Left renal pelvis (tissue), 4 donors: ENCODE data around the gene LTBP2. TPM values are rescaled to one million over a fixed set of nuclear protein-coding genes. Genes with fewer than 3 reads are reported as not detected.

Experiments used
- DNase-seq, 4 donors: peaks; one replicate each; pipeline ENCODE4 v3.0.0-alpha.2; 2013; ENCODE audit warnings: low read depth in 4 of 4, low spot score in 3 of 4
- polyA plus RNA-seq, 4 donors: library from polyadenylated mRNA; unstranded; fragments of 120-200 nt; gene quantifications; one replicate each; pipeline ENCODE4 v1.2.1, GENCODE V29; 2013; ENCODE audit not compliant: insufficient read length in 4 of 4

The LTBP2 gene
- polyA plus RNA-seq, 4 donors, result 2.8 to 96.5 (median 7.9) TPM

GRCh38 chr14:74495356-74495755 is 116.7 kb downstream of the LTBP2 start:
- no peak for DNase-seq

- peak; percentile 94 to 97 (median 96) for DNase-seq
These were observed 118.4 kb downstream of the LTBP2 start, which contains the start of gene ISCA2 for GRCh38 chr14:74493343-74494261. ISCA2 (plus strand) TSS chr14:74493765; CDS start chr14:74493775, 10 bp downstream.

DNA sequence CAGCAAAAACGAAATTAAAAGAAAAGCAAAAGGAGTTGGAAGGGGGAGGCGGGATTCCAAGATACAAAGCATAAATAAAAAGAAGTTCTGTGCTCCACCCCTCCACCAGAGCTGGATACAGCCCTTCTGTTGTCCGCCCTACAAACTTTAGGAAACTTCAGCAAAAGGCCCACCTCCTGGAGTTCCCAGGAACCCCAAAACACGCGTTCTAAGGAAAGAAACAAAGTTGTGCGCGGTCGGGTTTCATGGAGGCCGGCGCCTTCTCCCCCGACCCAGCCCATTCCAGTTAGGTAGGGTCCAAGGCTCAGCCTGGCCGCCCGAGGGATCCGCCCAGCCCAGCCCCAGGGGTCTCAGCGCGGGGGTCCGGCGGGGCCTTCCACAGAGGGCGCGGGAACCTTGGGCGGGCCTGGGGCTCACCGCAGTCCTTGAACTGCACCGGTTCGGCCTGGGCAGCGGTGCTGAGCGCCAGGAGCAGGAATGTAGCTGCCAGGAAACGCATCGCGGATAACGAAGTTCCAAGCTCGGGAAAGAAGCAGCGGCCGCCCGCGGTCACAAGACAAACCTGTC is 119.2 kb downstream of the LTBP2 start, which contains the start of gene NPC2:
NPC2 (minus strand) TSS at position 530 of the 567 bp plus-strand sequence; CDS start at position 499, 31 bp downstream.
- no peak for DNase-seq

DNA sequence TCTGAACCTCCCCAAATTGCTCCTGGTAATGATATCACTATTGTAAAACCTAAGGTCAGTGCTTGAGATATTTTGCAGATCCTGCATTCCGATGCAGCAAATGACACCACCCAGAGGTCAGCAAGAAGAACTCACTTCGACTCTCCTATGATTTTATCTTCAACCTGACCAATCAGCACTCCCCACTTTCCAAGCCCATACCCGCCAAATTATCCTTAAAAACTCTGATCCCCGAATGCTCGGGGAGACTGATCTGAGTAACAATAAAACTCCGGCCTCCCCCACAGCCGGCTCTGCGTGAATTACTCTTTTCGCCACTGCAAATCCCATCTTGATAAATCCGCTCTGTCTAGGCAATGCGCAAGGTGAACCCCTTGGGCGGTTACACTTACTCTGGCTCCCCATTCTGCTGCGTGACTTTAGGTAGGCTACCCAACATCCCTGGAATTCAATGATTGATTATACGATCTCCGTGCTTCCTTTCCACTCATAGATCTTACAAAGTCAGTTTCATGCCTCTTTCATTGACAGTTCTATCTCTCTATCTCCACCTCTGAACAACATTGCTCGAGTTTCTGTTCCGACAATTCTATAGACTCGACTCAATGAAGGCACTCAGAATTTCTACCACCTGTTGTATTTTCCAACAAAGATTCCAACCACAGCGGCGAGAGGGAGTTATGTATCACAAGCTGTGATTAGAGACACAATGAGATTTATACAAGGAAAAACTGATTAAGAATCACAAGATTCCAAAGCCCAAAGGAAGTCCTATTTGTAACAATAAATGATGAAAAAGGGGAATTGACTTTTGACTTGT is 119.9 kb downstream of the LTBP2 start:
- no peak for DNase-seq

DNA sequence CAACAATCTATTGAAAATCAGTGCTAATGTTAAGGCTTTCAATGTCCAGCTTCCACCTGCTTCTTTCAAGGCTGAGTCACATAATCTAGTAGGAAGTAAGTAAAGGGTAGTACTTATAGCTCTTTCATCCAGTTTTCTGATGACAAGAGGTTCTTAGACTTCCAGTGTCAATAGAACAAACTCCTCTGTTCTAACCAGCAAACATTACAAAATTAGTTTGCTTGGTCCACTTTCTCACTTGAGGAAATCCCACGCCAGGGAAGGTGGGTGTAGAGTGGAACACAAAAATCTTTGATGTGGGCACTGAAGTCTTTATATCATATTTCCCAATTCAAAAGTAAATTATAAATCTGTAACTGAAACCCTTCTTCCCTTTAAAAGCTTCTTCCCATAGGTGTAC is 121.6 kb downstream of the LTBP2 start:
- no peak for DNase-seq

GRCh38 chr14:74488786-74489397 is 123.1 kb downstream of the LTBP2 start:
- DNase-seq, result no peak

GRCh38 chr14:74486164-74486563 is 125.9 kb downstream of the LTBP2 start:
- no peak for DNase-seq

- DNase-seq, result no peak
These were observed 128.7 kb downstream of the LTBP2 start for GRCh38 chr14:74483321-74483720.

DNA sequence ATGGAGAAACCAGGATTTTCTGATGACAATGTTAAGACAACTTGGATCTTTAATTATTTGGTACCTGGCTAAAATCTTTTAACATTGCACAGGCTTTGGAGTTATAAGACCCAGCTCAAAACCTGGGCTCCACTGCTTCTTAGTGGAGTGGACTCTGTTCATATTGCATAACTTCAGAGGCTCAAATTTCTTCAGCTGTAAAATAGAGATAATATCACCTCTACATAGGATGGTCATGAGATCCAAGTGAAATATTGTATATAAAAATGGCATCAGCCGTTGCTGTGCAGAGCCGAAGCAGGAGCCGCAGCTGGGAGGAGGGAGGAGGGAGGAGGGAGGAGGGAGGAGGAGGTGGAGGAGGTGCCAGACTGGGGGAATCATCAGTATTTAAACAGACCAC is 129.5 kb downstream of the LTBP2 start:
- DNase-seq, result no peak

DNA sequence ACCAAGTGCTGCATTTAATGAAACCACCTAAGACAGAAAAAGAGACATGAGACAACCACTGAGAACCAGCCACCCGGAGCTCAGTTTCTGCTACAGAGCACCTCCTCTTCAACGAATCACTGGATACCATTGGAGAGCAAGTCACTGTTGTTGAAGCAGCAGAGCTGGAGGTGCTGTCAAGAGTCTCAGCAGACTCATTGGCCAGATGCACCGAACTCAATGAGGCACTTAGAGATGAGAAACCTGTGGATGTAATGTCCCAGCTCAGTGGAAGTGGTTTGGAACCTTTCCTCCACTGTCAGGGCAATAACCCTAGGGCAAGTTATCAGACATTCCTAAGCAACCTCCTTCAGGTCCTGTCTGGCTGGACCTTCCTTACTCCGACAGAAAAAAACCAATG is 132.0 kb downstream of the LTBP2 start:
- no peak for DNase-seq

DNA sequence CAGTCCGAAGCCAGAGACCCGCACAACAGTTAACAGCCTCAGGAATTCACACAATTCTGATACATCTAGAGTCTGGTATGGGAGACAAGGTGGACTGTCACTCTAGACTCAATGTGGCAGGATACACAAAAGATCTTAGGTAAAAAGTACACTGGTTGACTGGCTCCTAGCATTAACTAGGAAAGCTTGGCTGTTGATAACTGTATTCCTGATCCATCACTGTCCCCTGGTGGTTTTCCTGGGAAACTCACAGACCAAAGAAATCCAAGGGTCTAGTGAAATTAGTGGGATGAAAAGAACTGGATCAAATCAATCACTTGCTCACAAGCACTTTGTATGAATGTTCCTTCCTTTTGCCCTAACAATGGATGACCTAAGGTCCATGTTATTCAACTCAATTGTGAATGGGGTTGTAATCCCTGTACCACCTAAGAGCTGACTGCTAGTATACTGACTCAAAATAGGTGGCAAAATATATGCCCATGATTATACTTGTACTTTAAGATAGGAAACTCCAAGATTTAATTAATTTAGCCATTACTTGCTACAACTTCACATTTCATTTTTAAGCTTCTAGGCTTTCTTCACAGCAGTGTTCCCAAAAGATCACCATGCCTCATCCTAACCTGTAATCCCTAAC is 132.9 kb downstream of the LTBP2 start:
- no peak for DNase-seq

- DNase-seq, result no peak
These were observed 135.4 kb downstream of the LTBP2 start for GRCh38 chr14:74476607-74477006.

- no peak for DNase-seq
These were observed 135.9 kb downstream of the LTBP2 start for GRCh38 chr14:74476107-74476506.

- no peak for DNase-seq
These were observed 136.4 kb downstream of the LTBP2 start for GRCh38 chr14:74475678-74476077.

GRCh38 chr14:74474376-74474775 is 137.7 kb downstream of the LTBP2 start:
- no peak for DNase-seq

GRCh38 chr14:74472601-74473000 is 139.4 kb downstream of the LTBP2 start:
- no peak for DNase-seq

GRCh38 chr14:74469548-74470518 is 142.2 kb downstream of the LTBP2 start:
- DNase-seq, result no peak

GRCh38 chr14:74468513-74468912 is 143.5 kb downstream of the LTBP2 start:
- no peak for DNase-seq

DNA sequence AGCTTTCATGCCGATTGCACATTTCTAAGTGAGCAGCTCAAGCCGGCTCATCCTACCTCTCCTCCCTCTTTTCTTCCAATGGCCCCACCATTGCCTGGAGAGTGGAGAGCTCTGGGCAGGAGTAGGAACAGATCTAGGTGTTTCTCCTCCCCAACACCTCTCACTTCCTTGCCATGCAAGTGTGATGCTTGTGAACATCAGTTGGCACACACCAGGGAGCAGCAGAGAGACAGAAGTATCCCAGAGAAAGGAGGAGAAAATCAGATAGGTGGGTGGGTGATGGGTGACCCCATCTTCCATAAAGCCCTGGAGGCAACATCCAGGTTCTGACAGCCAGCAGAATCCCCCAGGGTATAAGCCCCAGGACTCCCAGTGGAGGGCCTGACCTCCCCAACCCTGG is 146.7 kb downstream of the LTBP2 start:
- no peak for DNase-seq
